Anterior cingulate cortex (tissue), 58 donors: ENCODE measurements around the gene LCLAT1.
"Not testable (repeated sequence)": the region's sequence is repeated elsewhere in the genome, so short reads cannot be mapped to it uniquely, and the experiment has no call there.

ENCODE experiments used
- DNase-seq, 58 donors: peaks; one replicate each; lab custom pipeline; 2025; lab: John Stamatoyannopoulos, UW

LCLAT1 gene

GRCh38 chr2:30511122-30512083, 64.4 kb downstream of the LCLAT1 start:
- no peak for DNase-seq

- DNase-seq = no peak
These were observed 65.3 kb downstream of the LCLAT1 start for GRCh38 chr2:30512243-30512886.

DNA sequence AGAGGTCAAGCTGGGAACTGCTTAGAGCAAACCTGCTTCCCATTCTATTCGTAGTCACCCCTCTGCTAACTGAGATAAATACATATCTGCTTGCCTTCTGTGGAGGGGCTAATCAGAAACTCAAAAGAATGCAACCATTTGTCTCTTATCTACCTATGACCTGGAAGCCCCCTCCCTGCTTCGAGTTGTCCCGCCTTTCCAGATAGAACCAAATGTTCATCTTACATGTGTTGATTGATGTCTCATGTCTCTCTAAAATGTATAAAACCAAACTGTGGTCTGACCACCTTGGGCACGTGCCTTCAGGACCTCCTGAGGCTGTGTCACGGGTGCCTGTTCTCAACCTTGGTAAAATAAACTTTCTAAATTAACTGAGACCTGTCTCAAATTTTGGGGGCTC, 66.6 kb downstream of the LCLAT1 start:
- DNase-seq = not testable (repeated sequence)

DNA sequence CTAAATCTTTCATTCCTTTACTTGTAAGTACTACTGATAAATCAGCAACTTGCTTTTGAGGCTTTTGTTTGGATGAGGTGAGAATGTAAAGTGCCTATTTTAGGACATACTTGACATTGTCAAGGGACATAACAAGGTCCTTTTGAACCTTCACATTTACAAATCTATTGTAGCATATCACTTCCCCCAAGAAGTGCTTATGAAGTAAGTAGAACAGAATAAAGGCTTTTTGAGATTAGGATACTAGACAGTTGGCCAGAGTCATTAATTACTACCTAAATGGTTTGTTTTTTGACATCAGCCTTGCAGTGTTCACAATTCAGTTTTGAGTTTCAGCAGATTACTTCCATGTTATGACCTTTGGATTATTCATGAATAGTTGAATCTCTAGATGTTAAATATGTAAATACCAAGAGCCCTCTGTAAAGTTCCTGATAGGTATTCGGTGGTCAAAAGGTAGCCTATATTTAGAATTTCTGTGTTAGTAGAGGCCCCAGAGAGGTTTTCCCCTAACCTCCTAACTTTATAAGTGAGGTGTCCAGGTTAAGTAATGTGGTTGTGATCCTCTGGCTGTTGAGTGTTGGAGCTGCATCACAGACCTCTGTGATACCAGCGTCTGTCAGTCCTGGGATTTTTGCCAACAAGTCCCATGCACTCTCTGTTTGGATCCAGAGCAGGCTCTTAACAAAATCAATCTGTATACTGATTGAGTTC, 67.2 kb downstream of the LCLAT1 start:
- peak in 1 of 58 donors; percentile 0 for DNase-seq

- DNase-seq = no peak
These were observed 67.9 kb downstream of the LCLAT1 start for GRCh38 chr2:30514848-30515435.

DNA sequence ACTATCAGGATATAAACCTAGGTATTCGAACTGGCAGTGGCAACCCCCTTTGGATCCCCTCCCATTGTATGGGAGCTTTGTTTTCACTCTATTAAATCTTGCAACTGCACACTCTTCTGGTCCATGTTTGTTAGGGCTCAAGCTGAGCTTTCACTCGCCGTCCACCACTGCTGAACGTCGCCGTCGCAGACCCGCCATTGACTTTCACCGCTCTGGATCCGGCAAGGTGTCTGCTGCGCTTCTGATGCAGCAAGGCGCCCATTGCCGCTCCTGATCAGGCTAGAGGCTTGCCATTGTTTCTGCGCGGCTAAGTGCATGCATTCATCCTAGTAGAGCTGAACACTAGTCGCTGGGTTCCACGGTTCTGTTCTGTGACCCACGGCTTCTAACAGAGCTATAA, 69.1 kb downstream of the LCLAT1 start:
- no peak for DNase-seq

DNA sequence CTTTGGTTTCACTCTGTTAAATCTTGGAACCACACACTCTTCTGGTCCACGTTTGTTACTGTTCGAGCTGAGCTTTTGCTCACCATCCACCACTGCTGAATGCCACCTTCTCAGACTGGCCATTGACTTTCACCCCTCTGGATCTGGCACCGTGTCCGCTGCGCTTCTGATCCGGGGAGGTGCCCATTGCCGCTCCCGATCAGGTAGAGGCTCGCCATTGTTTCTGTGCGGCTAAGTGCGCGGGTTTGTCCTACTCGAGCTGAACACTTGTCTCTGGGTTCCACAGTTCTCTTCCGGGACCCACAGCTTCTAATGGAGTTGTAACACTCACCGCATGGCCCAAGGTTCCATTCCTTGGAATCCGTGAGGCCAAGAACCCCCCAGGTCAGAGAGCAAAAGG, 72.8 kb downstream of the LCLAT1 start:
- DNase-seq = no peak

DNA sequence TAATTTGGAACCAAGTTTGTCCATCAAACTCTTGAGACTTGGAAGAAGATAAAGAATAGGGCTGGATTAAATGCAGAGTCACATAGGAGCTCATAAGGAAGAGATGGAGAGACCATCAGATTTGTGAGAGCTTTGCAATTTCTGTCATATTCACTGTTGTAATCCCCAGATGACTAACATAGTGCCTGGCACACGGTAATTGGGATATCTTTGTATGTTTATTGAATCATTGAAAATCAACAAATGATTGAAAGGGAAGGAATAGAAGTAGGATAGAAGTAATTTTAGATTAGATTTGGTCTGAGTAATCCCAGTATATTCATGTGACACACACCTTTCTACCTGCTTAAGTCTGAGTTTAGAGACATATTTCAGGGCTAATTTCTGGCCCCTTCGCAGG, 75.4 kb downstream of the LCLAT1 start:
- DNase-seq = no peak

DNA sequence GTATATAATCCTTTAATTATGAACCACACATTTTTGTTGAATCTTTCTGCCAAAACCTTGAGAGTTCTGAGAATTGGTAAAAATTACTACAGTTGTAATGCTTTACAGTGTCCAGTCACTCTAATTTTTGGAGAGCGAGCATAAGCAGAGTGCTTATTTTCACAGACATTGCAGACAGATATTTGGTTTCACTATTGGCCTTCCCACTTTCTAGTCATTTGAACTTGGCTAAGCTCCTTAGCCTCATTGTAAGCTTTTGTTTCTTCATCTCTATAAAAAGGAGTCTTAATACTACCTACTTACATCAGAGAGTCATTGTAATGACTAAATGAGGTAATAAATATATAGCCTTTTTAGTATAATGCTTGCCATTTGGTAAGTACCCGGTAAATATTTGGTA, 80.4 kb downstream of the LCLAT1 start:
- no peak for DNase-seq

- DNase-seq = no peak
These were observed 80.8 kb downstream of the LCLAT1 start for GRCh38 chr2:30527859-30528258.

DNA sequence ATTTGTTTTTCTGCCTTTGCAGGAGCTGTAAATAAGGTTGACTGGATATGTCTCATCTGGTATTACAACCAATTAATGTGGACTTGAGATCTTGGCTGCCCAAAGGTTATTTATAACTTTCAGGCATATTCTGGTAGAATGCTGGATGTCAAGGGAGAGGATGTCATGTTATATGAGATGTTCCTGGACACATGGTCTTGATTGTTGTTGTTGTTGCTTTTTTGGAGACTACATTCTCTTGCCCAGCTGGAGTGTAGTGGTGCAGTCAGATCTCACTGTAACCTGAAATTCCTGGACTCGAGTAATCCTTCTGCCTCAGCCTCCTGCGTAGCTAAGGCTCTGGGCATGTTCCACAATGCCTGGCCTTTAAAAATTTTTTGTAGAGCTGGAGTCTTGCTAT, 83.3 kb downstream of the LCLAT1 start:
- no peak for DNase-seq

- no peak for DNase-seq
These were observed 94.6 kb downstream of the LCLAT1 start for GRCh38 chr2:30541680-30542079.

DNA sequence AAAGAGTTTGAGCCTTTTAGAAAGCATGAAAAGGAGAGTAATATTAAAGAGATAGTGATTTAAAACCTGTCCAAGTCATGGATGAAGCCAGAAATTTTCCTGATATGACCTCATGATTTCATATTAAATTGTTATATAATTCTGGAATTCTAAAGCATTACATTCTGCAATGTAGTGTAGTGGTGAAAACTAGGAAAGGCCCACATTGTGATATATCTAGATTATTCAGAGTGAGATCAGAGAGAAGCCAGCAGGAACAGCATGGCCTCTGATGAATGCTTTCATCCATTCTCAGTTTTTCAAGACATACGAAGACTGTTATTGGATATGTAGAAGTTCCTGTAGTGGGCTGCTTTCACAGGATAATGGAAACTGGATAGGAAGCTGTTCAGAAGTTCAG, 98.8 kb downstream of the LCLAT1 start:
- DNase-seq = no peak

DNA sequence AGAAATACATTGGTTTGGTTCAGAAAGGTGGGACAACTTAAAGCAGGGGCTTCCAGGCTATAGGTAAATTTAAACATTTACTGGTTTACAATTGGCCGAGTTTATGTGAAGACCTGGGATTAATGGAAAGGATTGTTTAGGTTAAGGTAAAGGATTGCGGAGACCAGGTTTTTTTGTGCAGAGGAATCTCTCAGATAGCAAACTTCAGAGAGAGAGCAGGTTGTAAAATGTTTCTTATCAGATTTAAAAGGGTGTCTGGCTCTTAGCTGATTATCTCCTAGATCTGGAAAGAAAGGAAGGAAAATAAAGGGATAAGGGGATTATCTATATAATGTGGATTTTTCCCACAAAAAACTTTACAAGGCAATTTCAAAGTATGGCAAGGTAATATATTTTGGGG, 101.3 kb downstream of the LCLAT1 start:
- DNase-seq = no peak

DNA sequence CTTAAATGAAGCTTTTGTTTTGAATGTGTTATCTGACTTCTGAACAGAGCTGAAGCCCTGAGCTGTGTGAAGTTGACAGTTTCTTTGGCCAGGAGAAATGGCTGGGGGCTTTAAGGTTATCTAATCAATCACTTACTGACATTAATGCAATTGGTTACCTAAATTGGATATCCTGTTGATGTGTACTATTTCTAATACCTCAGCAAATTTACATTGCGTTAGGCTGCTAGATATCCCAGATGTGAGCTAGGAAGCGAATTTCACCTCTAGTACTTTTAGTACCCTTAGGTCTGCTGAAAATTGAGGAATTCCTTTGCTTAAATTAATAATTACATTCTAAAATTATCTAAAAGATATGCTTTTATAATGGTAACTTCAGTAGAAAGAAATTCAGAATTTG, 102.0 kb downstream of the LCLAT1 start:
- DNase-seq = no peak

GRCh38 chr2:30559544-30560275, 112.7 kb downstream of the LCLAT1 start:
- DNase-seq = no peak

- DNase-seq = no peak
These were observed 114.3 kb downstream of the LCLAT1 start for GRCh38 chr2:30561349-30561748.

GRCh38 chr2:30565851-30566358, 118.9 kb downstream of the LCLAT1 start:
- no peak for DNase-seq

- no peak for DNase-seq
These were observed 119.6 kb downstream of the LCLAT1 start for GRCh38 chr2:30566631-30567030.

- no peak for DNase-seq
These were observed 120.3 kb downstream of the LCLAT1 start for GRCh38 chr2:30567317-30567716.
